Pancreas (tissue), 10 donors: ENCODE data around the gene POLR2C. TPM values are rescaled to one million over a fixed set of nuclear protein-coding genes. Genes with fewer than 3 reads are reported as not detected.
A peak's percentile ranks its signal among the peaks of the same experiment; 100 is the strongest.

ENCODE experiments used
- ATAC-seq, 4 donors: fragments of 200-7000 bp; cut with Tn5 transposase; one replicate each; pipeline versions ENCODE4 v1.8.0 to v1.9.1; 2020; ENCODE audit warnings: mild to moderate bottlenecking in 4 of 4, moderate library complexity in 4 of 4
- DNase-seq, 6 donors: peaks; one replicate each; pipeline ENCODE4 v3.0.0-alpha.2; 2020
- FAIRE-seq: peaks from 2 replicates; lab custom pipeline; 2012; peaks lifted over from hg19 to GRCh38; lab: Jason Lieb, UNC
- H3K27ac ChIP-seq, 4 donors: fragments of 200-600 bp; sonication (generic); 1 replicate in 3 of 4; 2 replicates in 1 of 4; pipeline versions ENCODE4 v1.5.0 to v1.8.0; 2020
- H3K27me3 ChIP-seq, 4 donors: fragments of 200-600 bp; one replicate each; pipeline ENCODE4 v1.8.0; 2021
- H3K36me3 ChIP-seq, 3 donors: fragments of 200-600 bp; sonication (generic) in 1 of 3; one replicate each; pipeline versions ENCODE4 v1.5.0 to v1.8.0; 2020 to 2021
- H3K4me1 ChIP-seq, 3 donors: fragments of 200-600 bp; one replicate each; pipeline ENCODE4 v1.8.0; 2021
- H3K4me3 ChIP-seq, 4 donors: fragments of 200-600 bp; sonication (generic) in 2 of 4; one replicate each; pipeline versions ENCODE4 v1.5.0 to v1.8.0; 2020 to 2021
- H3K9me3 ChIP-seq, 4 donors: fragments of 200-600 bp; one replicate each; pipeline ENCODE4 v1.8.0; 2021
- WGBS, 2 donors: extraction: QIAGEN DNeasy Blood & Tissue Kit; methylation state at CpG; one replicate each; pipeline ENCODE4 v1.1.7; 2013; 5-methylcytosine and 5-hydroxymethylcytosine counted together
- intact Hi-C, 3 donors: fragments of 100-400 bp; cut with DNase I; formaldehyde crosslinking; loops; one replicate each; pipeline versions ENCODE4 v1.11.1 to v1.14.2; 2022
- polyA plus RNA-seq, 2 donors: library from polyadenylated mRNA; stranded (reverse); fragments of 200-250 nt; gene quantifications; one replicate each; pipeline ENCODE4 v1.2.3, GENCODE V29; 2013
- total RNA-seq, 6 donors: library from RNA; stranded (reverse); fragmentation: NEBNext Ultra II Directional in 4 of 6; extraction: Animal tissue kit (Norgen Biotek cat#: 25700) in 4 of 6; gene quantifications; one replicate each; pipeline versions ENCODE4 v1.2.1 to v1.2.4, GENCODE V29; 2021 to 2023
- TF ChIP-seq, protein P1 (sequence below), 4 donors: fragments of 200-600 bp; sonication (generic) in 3 of 4; IDR thresholded peaks; one replicate each; pipeline versions ENCODE4 v1.5.0 to v1.8.0; 2021; ENCODE audit warnings: antibody characterized with exemption in 4 of 4
- donor health status: healthy with polysubstance abuse.
- donor health status: DM: no; HTN: no; CAD: no; lungs with moderate emphysema.
- donor health status: DM: no; HTN: no; CAD: no.
- donor health status: control.
- donor health status: control.
- donor health status: Bipolar disorder and iron deficiency.
- donor health status: DM: yes; HTN: yes; CAD: no.
- donor health status: DM: no; HTN: no; CAD: no.
- donor health status: DM: no; HTN: no; CAD: no.
- donor health status: DM: yes; HTN: yes; CAD: no.

Gene POLR2C
- total and polyA plus RNA-seq, 8 donors, result 20.4 to 43.9 (median 25.1) TPM

DNA sequence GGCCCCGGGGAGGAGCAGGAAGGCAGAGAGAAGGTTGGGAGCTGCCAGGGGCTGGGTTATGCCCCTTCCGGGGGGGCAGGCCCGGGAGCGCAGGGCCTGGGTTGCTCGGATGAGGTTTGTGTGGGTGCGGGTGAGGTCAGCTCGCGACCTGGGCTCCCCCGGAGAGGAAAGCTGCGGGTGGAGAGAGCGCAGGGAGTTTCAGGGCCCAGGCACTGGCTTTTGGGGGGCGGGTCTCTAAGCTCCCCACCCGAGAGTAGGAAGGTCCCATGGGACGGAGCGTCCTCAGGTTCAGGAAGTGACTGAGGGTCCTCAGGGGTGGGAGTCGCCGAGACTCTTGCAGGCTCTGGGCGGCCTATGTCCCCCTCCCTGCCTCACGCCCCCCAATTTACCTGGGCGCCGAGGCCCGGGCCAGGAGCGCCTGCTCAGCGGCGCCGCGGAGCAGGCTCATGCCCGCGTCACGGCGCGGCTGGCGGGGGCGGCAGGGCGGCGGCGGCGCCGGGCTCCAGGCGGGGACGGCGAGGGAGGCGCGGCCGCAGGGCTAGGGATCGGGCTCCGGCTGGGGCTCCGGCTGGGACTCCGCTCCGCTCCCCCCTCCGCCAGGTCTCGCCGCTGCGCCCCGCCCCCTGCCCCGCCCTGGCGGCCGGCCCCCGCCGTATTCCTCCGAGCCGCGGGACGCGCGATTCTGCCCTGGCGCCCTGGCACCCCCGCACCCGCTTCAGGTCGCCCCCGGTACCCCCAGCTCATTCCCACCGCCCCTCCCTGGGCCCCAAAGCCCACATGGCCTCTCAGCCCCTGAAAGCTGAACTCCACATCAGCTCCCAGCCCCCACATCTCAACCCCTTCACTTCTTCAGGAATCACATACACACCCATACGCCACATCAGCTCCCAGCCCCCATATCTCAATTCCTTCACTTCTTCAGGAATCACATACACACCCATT lies 23.7 kb downstream of the POLR2C start, which contains the start of gene DOK4:
Gene DOK4, minus strand, starts transcription at position 578 of the 942 bp plus-strand sequence. CDS start 6,986 bp downstream, outside the sequence.
- TF ChIP-seq, protein P1, sequence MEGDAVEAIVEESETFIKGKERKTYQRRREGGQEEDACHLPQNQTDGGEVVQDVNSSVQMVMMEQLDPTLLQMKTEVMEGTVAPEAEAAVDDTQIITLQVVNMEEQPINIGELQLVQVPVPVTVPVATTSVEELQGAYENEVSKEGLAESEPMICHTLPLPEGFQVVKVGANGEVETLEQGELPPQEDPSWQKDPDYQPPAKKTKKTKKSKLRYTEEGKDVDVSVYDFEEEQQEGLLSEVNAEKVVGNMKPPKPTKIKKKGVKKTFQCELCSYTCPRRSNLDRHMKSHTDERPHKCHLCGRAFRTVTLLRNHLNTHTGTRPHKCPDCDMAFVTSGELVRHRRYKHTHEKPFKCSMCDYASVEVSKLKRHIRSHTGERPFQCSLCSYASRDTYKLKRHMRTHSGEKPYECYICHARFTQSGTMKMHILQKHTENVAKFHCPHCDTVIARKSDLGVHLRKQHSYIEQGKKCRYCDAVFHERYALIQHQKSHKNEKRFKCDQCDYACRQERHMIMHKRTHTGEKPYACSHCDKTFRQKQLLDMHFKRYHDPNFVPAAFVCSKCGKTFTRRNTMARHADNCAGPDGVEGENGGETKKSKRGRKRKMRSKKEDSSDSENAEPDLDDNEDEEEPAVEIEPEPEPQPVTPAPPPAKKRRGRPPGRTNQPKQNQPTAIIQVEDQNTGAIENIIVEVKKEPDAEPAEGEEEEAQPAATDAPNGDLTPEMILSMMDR (IDR thresholded peaks at IDR 0.05), result no peak
- Histone ChIP-seq H3K36me3 (no peaks in the 10 kb centered on the region), H3K4me1 (peaks cover 0 to 7% (median 6%) of the 10 kb centered on the region in 3 donors), H3K9me3 (no peaks in the 10 kb centered on the region), H3K27me3 (no peaks in the 10 kb centered on the region), H3K27ac (peak within 1 kb of the TSS; percentile 42 to 58 (median 52)), H3K4me3 (peak within 1 kb of the TSS; percentile 72 to 81 (median 78))
- DNase-seq (peak; percentile 80 to 96 (median 90)), FAIRE-seq (no peak), ATAC-seq (peak; percentile 93 to 97 (median 94))
- 1% methylated on average over 57 to 72 of the region's 73 CpGs for WGBS, 2 donors
- intact Hi-C loops, result no loop called here

DNA sequence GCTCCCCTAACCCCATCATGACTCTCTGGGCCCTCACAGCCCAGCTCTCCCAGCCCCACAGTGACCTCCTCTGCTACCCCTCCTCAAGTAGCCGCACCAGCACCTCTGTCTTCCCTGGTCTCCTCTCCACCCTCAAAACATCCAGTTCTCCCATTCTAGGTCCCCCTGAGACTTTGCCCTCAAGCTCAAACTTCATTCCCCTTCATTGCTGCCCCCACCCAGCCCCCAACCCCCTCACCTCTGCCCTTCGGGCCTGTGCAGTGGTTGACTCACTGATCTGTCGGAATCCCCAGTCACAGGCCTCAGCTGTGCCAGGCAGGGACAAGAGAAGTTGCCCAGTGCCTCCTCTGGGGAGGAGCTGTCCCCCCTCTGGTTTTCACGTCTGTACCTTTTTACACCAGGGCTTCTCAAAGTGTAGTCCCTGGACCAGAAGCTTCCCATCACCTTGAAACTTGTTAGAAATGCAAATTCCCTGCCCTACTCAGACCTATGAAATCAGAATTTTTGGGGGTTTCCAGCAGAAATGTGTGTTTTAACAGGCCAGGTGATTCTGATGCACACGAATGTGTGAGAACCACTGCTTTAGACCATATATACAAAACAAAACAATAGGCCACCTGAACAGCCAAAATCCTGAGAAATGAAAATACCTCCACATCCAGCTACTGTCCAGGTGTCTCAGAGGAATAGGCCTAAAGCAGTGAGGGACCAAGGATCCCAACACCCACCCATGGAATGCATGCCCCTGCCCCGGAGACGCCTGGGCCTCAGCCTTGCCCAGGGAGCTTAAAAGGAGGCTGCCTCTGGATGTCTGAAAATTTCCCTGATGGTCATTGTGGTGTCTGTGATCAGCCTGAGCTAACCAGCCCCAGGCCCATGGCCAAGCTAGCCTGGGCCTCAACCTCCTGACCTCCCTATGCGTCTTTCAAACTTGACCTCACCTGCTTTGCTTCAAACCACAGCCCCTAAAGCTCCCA lies 24.7 kb downstream of the POLR2C start:
- intact Hi-C loops, result no loop called here
- H3K4me1 ChIP-seq, result peaks cover 0 to 7% (median 6%) of the 10 kb centered on the region in 3 donors
- FAIRE-seq (no peak), ATAC-seq (peak in 1 of 4 donors; percentile 9), DNase-seq (peak in 1 of 6 donors; percentile 34)
- H3K36me3 ChIP-seq, result no peaks in the 10 kb centered on the region
- H3K27me3 ChIP-seq, result no peaks in the 10 kb centered on the region
- peak overlapping the region in 2 of 4 donors; percentile 79 to 81 for H3K4me3 ChIP-seq
- TF ChIP-seq, protein P1 (IDR thresholded peaks at IDR 0.05), result no peak
- no peak overlapping the region for H3K27ac ChIP-seq
- no peaks in the 10 kb centered on the region for H3K9me3 ChIP-seq
- 94 to 95% methylated on average over 8 of the region's 8 CpGs for WGBS, 2 donors

- Histone ChIP-seq H3K4me3 (no peak overlapping the region), H3K27ac (no peak overlapping the region), H3K4me1 (peaks cover 0 to 7% (median 6%) of the 10 kb centered on the region in 3 donors), H3K36me3 (no peaks in the 10 kb centered on the region), H3K27me3 (no peaks in the 10 kb centered on the region), H3K9me3 (no peaks in the 10 kb centered on the region)
- TF ChIP-seq, protein P1 (IDR thresholded peaks at IDR 0.05), result no peak
- no peak for ATAC-seq
- intact Hi-C loops, result no loop called here
- DNase-seq, result no peak
- FAIRE-seq, result no peak
- WGBS, 2 donors, result 90 to 96% methylated on average over 5 of the region's 5 CpGs
Measured at GRCh38 chr16:57489229-57489628, 26.8 kb downstream of the POLR2C start.

DNA sequence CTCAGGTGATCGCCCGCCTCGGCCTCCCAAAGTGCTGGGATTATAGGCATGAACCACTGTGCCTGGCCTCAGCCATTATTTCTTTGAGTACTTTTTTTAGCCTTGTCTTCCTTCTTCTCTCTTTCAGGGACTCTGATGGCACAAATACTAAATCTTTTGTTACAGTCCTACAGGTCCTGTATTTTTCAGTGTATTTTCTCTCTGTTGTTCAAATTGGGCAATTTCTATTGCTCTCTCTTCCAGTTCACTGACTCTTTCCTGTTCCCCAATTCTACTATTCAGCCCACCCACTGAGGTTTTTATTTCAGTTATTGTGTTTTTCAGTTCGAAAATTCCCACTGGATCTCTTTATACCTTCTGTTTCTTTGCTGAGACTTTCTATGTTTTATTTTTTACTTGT lies 31.3 kb downstream of the POLR2C start:
- Histone ChIP-seq H3K27me3 (no peaks in the 10 kb centered on the region), H3K36me3 (no peaks in the 10 kb centered on the region), H3K4me3 (no peak overlapping the region), H3K4me1 (no peaks in the 10 kb centered on the region), H3K27ac (no peak overlapping the region), H3K9me3 (no peaks in the 10 kb centered on the region)
- ATAC-seq (no peak), FAIRE-seq (no peak), DNase-seq (no peak)
- intact Hi-C loops, result no loop called here
- TF ChIP-seq, protein P1 (IDR thresholded peaks at IDR 0.05), result no peak
- 88 to 89% methylated on average over 4 of the region's 4 CpGs for WGBS, 2 donors
